Left hindlimb (tissue), 1 donor: Measurements from ENCODE around the gene PHOX2B.
"Not testable (repeated sequence)": the region's sequence is repeated elsewhere in the genome, so short reads cannot be mapped to it uniquely, and the experiment has no call there.

Source experiments
- DNase-seq: peaks from one replicate; pipeline ENCODE4 v3.0.0-alpha.2; 2018

Gene PHOX2B

GRCh38 chr4:41747230-41748055, 1.1 kb downstream of the PHOX2B start:
- no peak for DNase-seq

- no peak for DNase-seq
Measured at GRCh38 chr4:41746440-41747229, 1.9 kb downstream of the PHOX2B start.

GRCh38 chr4:41746025-41746439, 2.5 kb downstream of the PHOX2B start:
- DNase-seq: no peak

GRCh38 chr4:41745292-41746024, 3.1 kb downstream of the PHOX2B start:
- no peak for DNase-seq

- no peak for DNase-seq
Measured at GRCh38 chr4:41744572-41745291, 3.8 kb downstream of the PHOX2B start.

- DNase-seq: no peak
Measured at GRCh38 chr4:41741354-41741753, 7.2 kb downstream of the PHOX2B start.

- not testable (repeated sequence) for DNase-seq
Measured at GRCh38 chr4:41737491-41737890, 11.0 kb downstream of the PHOX2B start.

- DNase-seq: no peak
Measured at GRCh38 chr4:41734371-41734770, 14.2 kb downstream of the PHOX2B start.

GRCh38 chr4:41731569-41732126, 16.9 kb downstream of the PHOX2B start:
- no peak for DNase-seq

GRCh38 chr4:41728573-41728913, 20.0 kb downstream of the PHOX2B start:
- DNase-seq: no peak

GRCh38 chr4:41727861-41728572, 20.5 kb downstream of the PHOX2B start:
- no peak for DNase-seq

GRCh38 chr4:41725254-41725653, 23.3 kb downstream of the PHOX2B start:
- no peak for DNase-seq

- no peak for DNase-seq
Measured at GRCh38 chr4:41723286-41723685, 25.2 kb downstream of the PHOX2B start.

- DNase-seq: no peak
Measured at GRCh38 chr4:41722181-41722580, 26.3 kb downstream of the PHOX2B start.

GRCh38 chr4:41719417-41719816, 29.1 kb downstream of the PHOX2B start:
- DNase-seq: no peak

GRCh38 chr4:41718907-41719306, 29.6 kb downstream of the PHOX2B start:
- no peak for DNase-seq

GRCh38 chr4:41715155-41715554, 33.4 kb downstream of the PHOX2B start:
- DNase-seq: no peak

- no peak for DNase-seq
Measured at GRCh38 chr4:41714364-41715000, 34.0 kb downstream of the PHOX2B start.

- no peak for DNase-seq
Measured at GRCh38 chr4:41713768-41714167, 34.8 kb downstream of the PHOX2B start.

- DNase-seq: no peak
Measured at GRCh38 chr4:41712425-41712824, 36.1 kb downstream of the PHOX2B start.

GRCh38 chr4:41711654-41712053, 36.9 kb downstream of the PHOX2B start:
- DNase-seq: not testable (repeated sequence)
